Posterior vena cava (tissue), 2 donors: ENCODE data around the gene PPP2R3A. TPM values are rescaled to one million over a fixed set of nuclear protein-coding genes. Genes with fewer than 3 reads are reported as not detected.
"Not testable (repeated sequence)": the region's sequence is repeated elsewhere in the genome, so short reads cannot be mapped to it uniquely, and the experiment has no call there.

Experiments used
- DNase-seq: peaks from one replicate; pipeline ENCODE4 v3.0.0-alpha.2; 2020; ENCODE audit warnings: low spot score
- intact Hi-C, 2 donors: fragments of 100-400 bp; cut with DNase I; formaldehyde crosslinking; loops; one replicate each; pipeline versions ENCODE4 v1.14.1 to v1.14.2; 2022 to 2023
- total RNA-seq, 2 donors: library from RNA; stranded (reverse); fragmentation: NEBNext Ultra II Directional; extraction: Animal tissue kit (Norgen Biotek cat#: 25700); gene quantifications; one replicate each; pipeline ENCODE4 v1.2.1, GENCODE V29; 2021
- donor health status: DM: yes; HTN: yes; CAD: no.
- donor health status: DM: yes; HTN: yes; CAD: no.

The PPP2R3A gene
- total RNA-seq, 2 donors from 2014 or later = 10.6 to 18.7 TPM

DNA sequence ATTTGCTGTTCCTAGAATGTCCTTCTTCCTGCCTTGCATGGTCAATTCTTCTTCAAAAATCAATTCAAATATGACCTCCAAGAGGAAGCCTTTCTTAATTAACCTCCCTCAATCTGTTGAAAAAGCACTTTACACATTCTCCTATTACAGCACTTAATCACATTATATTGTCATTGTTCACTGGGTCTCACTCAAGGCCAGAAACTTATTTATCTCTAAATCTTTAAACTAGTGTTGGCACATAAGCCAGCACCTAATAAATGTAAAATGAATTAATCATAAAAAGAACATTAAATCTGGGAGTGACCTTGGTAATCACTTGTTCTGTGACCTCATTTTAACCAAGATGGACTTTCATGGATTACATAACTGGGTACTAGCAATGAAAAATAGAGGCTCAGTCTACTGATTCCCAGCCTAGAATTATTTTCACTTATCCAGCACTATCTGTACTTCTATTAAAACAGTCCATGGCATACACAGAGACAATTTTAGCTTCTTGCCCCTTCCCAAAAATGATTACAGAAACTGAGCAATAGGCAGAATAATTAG lies 208.5 kb downstream of the PPP2R3A start:
- no peak for DNase-seq
- intact Hi-C loops = no loop called here

DNA sequence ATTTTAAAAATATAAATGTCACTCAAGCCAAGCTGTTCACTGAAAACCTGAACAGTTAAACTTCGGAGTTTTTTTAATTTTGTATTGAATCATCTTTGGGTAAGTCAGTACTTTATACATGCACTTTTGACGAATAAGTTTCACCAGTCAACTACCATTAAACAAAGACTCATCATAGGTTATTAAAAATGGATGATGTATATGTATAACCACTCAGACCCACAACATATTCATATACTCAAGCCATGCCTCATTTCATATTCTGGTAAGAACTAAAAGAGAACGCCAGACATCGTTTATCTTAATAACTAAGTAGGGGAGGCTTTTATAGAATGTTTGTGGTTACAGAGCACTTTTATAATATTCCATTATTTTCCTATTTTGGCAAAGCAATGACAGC lies 212.3 kb downstream of the PPP2R3A start:
- intact Hi-C loops = no loop called here
- no peak for DNase-seq

DNA sequence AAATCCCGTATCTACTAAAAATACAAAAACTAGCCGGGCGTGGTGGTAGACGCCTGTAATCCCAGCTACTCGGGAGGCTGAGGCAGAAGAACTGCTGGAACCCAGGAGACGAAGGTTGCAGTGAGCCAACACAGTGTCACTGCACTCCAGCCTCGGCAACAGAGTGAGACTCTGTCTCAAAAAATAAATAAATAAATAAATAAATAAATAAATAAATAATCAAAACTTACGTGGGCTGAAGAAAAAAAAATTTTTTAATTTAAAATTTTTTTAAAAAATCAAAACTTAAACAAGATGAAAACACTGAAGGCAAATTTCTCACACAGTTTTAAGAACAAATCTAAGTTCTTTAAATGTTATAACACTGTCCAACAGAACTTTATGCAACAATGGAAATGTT lies 216.2 kb downstream of the PPP2R3A start:
- DNase-seq = no peak
- intact Hi-C loops = no loop called here

GRCh38 chr3:136184703-136185102 lies 219.2 kb downstream of the PPP2R3A start:
- intact Hi-C loops = no loop called here
- DNase-seq = no peak

DNA sequence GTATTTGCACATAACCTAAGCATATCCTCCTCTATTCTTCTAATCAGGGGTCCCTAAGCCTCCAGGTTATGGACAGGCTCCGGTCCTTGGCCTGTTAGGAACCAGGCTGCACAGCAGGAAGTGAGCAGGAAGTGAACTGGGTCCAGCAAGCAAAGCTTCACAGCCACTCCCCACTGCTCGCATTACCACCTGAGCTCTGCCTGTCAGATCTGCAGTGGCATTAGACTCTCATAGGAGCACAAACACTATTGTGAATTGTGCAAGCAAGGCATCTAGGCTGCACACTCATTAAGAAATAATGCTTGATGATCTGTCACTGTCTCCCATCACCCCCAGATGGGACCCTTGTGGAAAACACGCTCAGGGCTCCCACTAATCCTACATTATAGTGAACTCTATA lies 220.8 kb downstream of the PPP2R3A start:
- intact Hi-C loops = no loop called here
- no peak for DNase-seq

DNA sequence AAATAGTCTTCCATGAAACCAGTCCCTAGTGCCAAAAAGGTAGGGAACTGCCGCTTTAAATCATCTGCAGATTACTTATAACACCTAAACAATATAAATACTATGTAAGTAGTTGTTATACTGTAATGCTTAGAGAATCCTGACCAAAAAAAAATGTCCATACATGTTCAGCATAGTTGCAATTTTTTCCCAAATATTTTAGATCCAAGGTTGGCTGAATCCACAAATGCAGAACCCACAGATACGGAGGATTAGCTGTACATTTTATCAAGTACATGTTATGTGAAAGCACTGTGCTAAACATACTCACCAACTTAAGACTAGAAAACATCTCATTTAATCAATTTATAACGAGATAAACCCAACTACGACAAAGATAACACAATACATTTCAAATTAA lies 221.3 kb downstream of the PPP2R3A start:
- intact Hi-C loops = no loop called here
- DNase-seq = no peak

DNA sequence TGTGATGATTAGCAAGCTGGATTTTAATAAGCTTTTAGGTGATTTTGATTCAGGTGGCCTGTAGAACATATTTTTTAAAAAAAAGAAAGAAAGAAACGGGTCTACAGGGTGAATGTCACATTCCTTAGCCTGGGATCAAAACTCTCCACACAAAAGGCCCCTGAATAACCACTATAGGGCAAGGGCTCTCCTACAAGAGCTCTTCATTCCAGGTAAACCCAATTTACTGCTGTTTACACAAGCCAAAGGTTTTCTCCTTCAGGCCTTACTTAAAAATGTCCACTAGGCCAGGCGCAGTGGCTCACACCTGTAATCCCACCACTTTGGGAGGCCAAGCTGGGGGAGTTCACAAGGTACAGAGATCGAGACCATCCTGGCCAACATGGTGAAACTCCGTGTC lies 222.3 kb downstream of the PPP2R3A start:
- intact Hi-C loops = no loop called here
- DNase-seq = no peak

GRCh38 chr3:136189043-136189442 lies 223.5 kb downstream of the PPP2R3A start:
- intact Hi-C loops = no loop called here

DNA sequence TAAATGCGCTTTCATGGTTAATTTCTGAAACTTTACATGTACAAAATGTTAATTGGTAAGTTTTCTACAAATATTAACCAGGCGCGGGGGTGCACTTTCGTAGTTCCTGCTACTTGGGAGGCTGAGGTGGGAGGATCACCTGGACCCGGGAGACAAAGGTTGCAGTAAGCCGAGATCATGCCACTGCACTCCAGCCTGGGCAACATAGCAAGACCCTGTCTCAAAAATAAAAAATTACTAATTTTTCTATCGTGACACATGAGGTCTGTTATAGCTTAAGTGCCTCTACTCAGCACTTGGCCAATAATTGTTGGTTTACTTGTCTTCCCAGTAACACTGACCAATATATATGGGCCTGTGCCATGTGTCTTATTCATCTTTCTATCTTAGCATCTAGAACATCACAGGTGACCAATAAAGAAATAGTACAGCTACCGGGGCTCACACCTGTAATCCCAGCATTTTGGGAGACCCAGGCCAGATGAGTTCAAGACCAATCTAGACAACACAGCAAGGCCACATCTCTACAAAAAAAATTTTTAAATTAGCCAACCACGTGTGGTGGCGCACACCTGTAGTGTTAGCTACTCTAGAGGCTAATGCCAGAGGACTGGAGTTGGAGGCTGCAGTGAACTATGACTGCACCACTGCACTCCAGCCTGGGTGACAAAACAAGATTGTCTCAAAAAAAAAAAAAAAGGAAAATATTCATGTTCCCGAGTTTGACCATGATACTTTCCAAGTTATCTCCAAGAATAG lies 224.5 kb downstream of the PPP2R3A start:
- intact Hi-C loops = loop anchor here in 1 of 2 donors (10.0 kb wide), 1 partner anchor 55 kb away; no protein-coding TSS in a partner anchor
- DNase-seq = no peak

More at GRCh38 chr3:136189043-136189442, 223.5 kb downstream of the PPP2R3A start:
- no peak for DNase-seq

GRCh38 chr3:136192195-136192594 lies 226.7 kb downstream of the PPP2R3A start:
- intact Hi-C loops = loop anchor here in 1 of 2 donors (10.0 kb wide), 1 partner anchor 53 kb away; no protein-coding TSS in a partner anchor
- not testable (repeated sequence) for DNase-seq

- no peak for DNase-seq
- intact Hi-C loops = loop anchor here in 1 of 2 donors (10.0 kb wide), 1 partner anchor 52 kb away; no protein-coding TSS in a partner anchor
Measured at GRCh38 chr3:136192831-136193230, 227.3 kb downstream of the PPP2R3A start.

GRCh38 chr3:136193278-136194054 lies 227.9 kb downstream of the PPP2R3A start:
- DNase-seq = no peak
- intact Hi-C loops = loop anchor here in 1 of 2 donors (10.0 kb wide), 1 partner anchor 51 kb away; no protein-coding TSS in a partner anchor

DNA sequence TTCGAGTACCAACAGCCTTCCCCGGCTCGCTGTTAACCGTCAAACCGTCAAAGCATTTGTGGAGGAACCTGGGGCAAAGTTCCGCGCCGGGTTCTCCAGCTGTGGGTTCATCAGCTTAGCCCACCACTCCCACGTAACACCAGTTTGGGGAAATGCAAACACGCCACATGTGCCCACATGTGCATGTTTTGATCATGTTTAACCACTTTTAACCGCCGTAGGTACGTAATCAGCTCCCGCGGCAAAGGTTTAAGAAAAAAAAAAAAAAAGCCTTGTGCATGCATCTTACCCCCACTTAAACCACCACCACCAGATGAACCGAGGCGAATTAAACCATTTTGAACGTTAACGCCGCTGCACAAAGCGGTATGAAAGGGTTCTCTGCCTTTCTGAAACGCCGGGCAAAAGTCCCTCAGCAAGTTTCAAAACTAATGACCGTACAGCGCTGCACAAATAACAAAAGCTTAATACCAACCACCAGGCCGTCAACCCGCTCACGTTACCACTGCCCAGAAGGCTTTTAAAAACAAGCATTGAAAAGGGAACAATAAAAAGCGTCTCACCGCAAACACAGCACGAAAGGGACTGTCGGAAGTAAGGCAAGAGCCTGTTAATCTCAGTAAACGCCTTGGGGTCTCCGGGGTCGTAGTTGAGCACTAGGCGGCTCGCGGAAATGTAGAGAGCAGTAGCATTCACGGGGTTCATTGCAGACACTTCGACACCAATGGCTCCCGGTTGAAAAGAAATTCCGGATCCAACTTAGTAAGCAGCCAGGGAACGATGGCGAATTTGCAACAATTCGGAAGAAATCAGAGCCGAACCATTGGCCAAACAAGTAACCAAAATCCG lies 229.1 kb downstream of the PPP2R3A start:
- intact Hi-C loops = loop anchor here (5.0 to 10.0 kb wide), 2 partner anchors 50 to 558 kb away; partner anchors contain the start of gene STAG1 (in 1 of the 2)
- no peak for DNase-seq

DNA sequence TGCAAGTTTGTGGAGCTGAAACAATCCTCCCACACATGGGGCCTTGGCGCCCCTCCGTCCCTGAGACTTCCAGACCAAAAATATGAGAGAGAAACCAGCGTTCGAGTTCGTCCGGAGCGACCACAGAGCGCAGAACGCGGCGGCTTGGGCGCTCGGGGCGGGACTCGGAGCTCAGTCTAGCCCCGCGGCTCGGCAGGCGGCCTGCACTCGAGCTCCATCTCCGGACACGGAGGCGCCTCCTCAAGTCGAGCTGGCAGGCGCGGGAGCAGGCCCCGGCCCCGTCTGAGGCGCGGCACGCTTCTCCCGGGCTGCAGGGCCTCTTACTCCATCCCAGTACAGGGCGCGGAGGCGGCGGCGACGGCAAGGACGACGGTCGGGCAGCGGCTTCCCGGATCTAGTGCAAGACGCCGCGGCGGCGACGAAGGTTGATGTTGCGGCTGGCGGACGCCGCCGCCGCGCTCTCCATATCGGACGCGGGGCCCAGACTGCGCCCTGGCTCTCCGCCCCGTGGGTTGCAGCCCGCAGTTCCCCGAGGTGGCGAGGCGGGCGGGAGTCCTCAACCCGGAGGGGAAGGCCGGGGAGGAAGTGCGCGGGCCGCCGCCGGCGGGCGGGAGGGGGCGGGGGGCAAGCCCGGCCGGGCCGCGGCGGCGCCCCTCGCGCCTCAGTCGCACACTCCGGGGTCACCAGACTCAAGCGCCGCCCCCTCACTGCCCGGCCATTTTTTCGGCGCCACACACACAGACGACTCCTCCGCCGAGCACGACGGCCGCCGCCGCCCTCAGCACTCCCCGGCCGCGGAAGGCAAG lies 229.9 kb downstream of the PPP2R3A start:
- peak; percentile 95 for DNase-seq
- intact Hi-C loops = loop anchor here (5.0 to 10.0 kb wide), 2 partner anchors 49 to 557 kb away; partner anchors contain the start of gene STAG1 (in 1 of the 2)

DNA sequence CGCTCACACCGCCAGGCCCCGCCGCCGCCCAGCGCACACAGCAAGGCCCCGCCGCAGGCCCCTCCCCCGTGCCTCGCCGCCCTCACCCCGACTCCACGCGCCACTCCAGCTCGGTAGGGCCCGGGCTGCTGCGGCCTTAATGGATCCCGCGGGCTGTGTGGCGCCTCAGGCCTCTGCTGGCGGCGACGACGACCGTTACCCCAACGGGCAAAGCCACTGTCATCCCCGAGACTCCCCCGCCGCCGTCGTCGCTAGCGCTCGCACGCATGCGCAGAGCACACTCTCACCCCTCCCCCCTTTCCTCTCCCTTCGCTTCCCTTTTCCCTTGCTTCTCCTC lies 230.5 kb downstream of the PPP2R3A start, which contains the start of gene MSL2:
Gene MSL2, minus strand, starts transcription at position 272 of the 337 bp plus-strand sequence. CDS start 1,222 bp downstream, outside the sequence.
- no peak for DNase-seq
- intact Hi-C loops = loop anchor here (5.0 to 10.0 kb wide), 2 partner anchors 49 to 556 kb away; partner anchors contain the start of gene STAG1 (in 1 of the 2)

DNA sequence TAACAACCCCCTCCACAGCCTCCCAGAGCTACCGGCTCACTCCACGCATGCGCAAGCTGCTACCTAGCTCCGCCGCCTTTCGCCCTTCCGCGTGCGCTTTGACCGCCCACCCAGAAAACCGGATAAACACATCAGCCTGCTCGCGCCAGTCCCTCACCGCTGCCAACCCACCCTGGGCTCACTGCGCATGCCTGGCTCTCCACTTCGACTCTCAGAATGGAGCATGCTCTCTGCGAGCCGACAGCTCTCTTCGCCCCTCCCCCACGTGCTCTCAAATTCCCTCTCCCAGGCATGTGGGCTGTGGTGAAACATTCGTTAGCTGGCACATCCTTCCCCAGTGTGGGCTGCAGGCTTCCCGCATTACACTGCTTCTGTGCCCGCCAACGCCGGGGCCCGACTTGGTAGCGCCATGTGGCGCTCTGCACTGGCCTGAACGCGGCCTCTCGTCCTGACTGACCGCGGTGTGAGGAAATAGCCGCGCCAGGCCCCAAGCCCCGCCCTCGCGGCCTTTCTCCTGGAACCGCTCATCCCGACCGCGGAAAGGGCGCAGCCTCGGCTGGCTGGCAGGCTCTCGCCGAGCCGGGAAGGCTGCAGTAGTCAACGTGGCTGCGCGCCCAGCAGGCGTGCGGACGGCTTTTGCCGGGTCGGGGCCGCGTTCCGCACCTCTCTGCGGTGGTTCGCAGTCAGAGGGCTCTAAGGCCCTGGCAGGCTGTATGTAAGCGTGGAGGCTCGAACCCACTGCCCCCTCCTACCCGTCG lies 231.1 kb downstream of the PPP2R3A start:
- DNase-seq = peak; percentile 100
- intact Hi-C loops = loop anchor here (5.0 to 10.0 kb wide), 2 partner anchors 48 to 556 kb away; partner anchors contain the start of gene STAG1 (in 1 of the 2)

DNA sequence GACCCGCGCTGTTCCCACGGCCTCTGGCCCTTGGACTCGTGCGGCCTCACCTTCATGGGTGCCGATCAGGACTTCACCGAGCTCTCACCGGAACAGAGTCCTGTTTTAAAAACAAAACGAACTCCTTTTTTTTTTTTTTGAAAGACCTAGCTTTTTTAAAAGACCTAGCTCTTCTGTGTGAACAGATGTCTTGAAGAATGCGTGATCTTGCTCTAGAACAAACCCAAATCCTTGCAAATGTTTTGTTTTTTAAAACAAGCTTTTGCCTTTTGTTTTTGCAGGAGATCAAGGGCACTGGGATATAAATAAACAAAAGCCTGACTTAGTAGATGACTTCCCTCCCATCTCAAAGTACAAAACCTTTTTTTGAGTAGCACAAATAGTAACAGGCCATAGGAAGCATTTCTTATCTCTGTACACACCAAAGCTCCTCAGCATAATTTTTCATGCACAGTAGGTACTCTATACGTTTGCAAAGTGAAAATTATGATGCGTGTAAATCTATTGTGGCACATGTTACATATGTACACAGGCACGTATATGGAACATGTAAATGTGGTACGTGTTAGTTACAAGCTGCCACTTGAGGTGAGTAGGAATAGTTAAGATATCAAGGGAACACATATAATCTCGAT lies 231.7 kb downstream of the PPP2R3A start:
- DNase-seq = no peak
- intact Hi-C loops = loop anchor here (5.0 to 10.0 kb wide), 2 partner anchors 48 to 555 kb away; partner anchors contain the start of gene STAG1 (in 1 of the 2)
